Measurements from ENCODE around the gene NAA15.
"Not testable (repeated sequence)": the region's sequence is repeated elsewhere in the genome, so short reads cannot be mapped to it uniquely, and the experiment has no call there.

- not testable (repeated sequence) for TF ChIP-seq CTCF, POLR2A (IDR thresholded peaks at IDR 0.05)
Observed at GRCh38 chr4:139414671-139415210, 113.4 kb downstream of the NAA15 start.
